ENCODE measurements around the gene FOXC2. TPM values are rescaled to one million over a fixed set of nuclear protein-coding genes. Genes with fewer than 3 reads are reported as not detected.

The FOXC2 gene
- total and polyA plus RNA-seq, 2 donors (not counting 3 experiments of a cell fraction or from before 2014, with no cell fraction given): 7.7 to 44.0 TPM

- H3K4me3 ChIP-seq (replicated peaks in 1 of 3; ENCODE audit: insufficient read depth in 1 of 3, low read depth in 1 of 3, low read length in 3 of 3): no peak overlapping the region
- no TSS peak for BruUV-seq (replicated peaks)
- no peaks in the 10 kb centered on the region for H3K27me3 ChIP-seq (ENCODE audit: control insufficient read depth in 2 of 2, insufficient read depth in 2 of 2, low read length in 2 of 2)
- no peak overlapping the region for H2AFZ ChIP-seq (ENCODE audit: low read depth, low read length)
- no peak for TF ChIP-seq POLR2AphosphoS5 (IDR thresholded peaks at IDR 0.05; ENCODE audit: insufficient read depth, low read depth, low read length)
- no peak for TF ChIP-seq POLR2A (IDR thresholded peaks at IDR 0.05; ENCODE audit: low read depth, low read length)
- TF ChIP-seq MYC (IDR thresholded peaks at IDR 0.05; ENCODE audit: low read depth, low read length): no peak
- no peak for TF ChIP-seq JUN (IDR thresholded peaks at IDR 0.05; ENCODE audit: borderline replicate concordance, insufficient read depth, insufficient read length, low read depth)
- no peak for TF ChIP-seq MAX (IDR thresholded peaks at IDR 0.05; ENCODE audit: insufficient read depth, insufficient read length)
- no peak for TF ChIP-seq EZH2 (IDR thresholded peaks at IDR 0.05; ENCODE audit: borderline replicate concordance, low read depth, low read length, severe bottlenecking)
- no peak for TF ChIP-seq GATA2 (IDR thresholded peaks at IDR 0.05; ENCODE audit: insufficient read depth, insufficient read length, low read depth, low read length)
- TF ChIP-seq, protein P1, sequence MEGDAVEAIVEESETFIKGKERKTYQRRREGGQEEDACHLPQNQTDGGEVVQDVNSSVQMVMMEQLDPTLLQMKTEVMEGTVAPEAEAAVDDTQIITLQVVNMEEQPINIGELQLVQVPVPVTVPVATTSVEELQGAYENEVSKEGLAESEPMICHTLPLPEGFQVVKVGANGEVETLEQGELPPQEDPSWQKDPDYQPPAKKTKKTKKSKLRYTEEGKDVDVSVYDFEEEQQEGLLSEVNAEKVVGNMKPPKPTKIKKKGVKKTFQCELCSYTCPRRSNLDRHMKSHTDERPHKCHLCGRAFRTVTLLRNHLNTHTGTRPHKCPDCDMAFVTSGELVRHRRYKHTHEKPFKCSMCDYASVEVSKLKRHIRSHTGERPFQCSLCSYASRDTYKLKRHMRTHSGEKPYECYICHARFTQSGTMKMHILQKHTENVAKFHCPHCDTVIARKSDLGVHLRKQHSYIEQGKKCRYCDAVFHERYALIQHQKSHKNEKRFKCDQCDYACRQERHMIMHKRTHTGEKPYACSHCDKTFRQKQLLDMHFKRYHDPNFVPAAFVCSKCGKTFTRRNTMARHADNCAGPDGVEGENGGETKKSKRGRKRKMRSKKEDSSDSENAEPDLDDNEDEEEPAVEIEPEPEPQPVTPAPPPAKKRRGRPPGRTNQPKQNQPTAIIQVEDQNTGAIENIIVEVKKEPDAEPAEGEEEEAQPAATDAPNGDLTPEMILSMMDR (IDR thresholded peaks at IDR 0.05; ENCODE audit: extremely low read depth in 1 of 2, insufficient read depth in 1 of 2, low read depth in 1 of 2, low read length in 2 of 2): no peak
- no peak for TF ChIP-seq FOS (IDR thresholded peaks at IDR 0.05; ENCODE audit: borderline replicate concordance, insufficient read depth, low read length)
- ChIA-PET CTCF (interaction anchor here (1.0 to 1.5 kb wide), 2 partner anchors 9 to 762 kb away, joined by 3 read pairs; no protein-coding TSS in a partner anchor), POLR2A (no interaction called here)
- no peaks in the 10 kb centered on the region for H3K9me3 ChIP-seq (replicated peaks; ENCODE audit: control insufficient read depth, insufficient read depth, low read length)
- DNase-seq (ENCODE audit: low read depth, low spot score) (no peak), FAIRE-seq (no peak)
- intact Hi-C loops (cut with micrococcal nuclease) (no loop called here), dilution Hi-C loops (cut with MboI; ENCODE audit: extremely low pct_ligation_motif_present, low sequenced_read_pairs) (no loop called here)
- H3K79me2 ChIP-seq (ENCODE audit: control insufficient read depth, insufficient read depth, low read length): no peaks in the 10 kb centered on the region
- H4K20me1 ChIP-seq (replicated peaks; ENCODE audit: control insufficient read depth, extremely low read depth, insufficient read depth, low read length): no peaks in the 10 kb centered on the region
- no peak overlapping the region for H3K9ac ChIP-seq (replicated peaks; ENCODE audit: extremely low read depth, insufficient read depth, low read length)
- no peaks in the 10 kb centered on the region for H3K4me1 ChIP-seq (ENCODE audit: control insufficient read depth, extremely low read depth, insufficient read depth, low read length)
- no peak overlapping the region for H3K4me2 ChIP-seq (ENCODE audit: insufficient read depth, low read length)
- no peaks in the 10 kb centered on the region for H3K9me1 ChIP-seq (replicated peaks; ENCODE audit: control insufficient read depth, extremely low read depth, insufficient read depth, low read length)
- H3K36me3 ChIP-seq (ENCODE audit: control insufficient read depth in 2 of 2, extremely low read depth in 1 of 2, insufficient read depth in 2 of 2, low read length in 2 of 2): peaks cover 3 to 29% of the 10 kb centered on the region in 2 experiments
- H3K27ac ChIP-seq (ENCODE audit: insufficient read depth, low read depth, low read length): no peak overlapping the region
Measured at GRCh38 chr16:86536621-86537020, 30.0 kb upstream of the FOXC2 start.

Data from endothelial cell of umbilical vein (primary cell).